ENCODE results near the gene MUC13. TPM values are rescaled to one million over a fixed set of nuclear protein-coding genes. Genes with fewer than 3 reads are reported as not detected.

The MUC13 gene
- total and polyA plus RNA-seq, 8 donors: under 0.01 to 16.5 (median 8.7) TPM

- H3K9me3 ChIP-seq: no peaks in the 10 kb centered on the region
- intact Hi-C loops (cut with DNase I; ENCODE audit: low total_unique reads): loop anchor here (10.0 kb wide), 1 partner anchor 508 kb away; no protein-coding TSS in a partner anchor
- H3K27ac ChIP-seq: no peak overlapping the region
- H3K4me3 ChIP-seq: no peak overlapping the region
- TF ChIP-seq POLR2AphosphoS5 (IDR thresholded peaks at IDR 0.05) (no peak), CTCF (IDR thresholded peaks at IDR 0.05) (no peak), POLR2A (IDR thresholded peaks at IDR 0.05) (no peak), EP300 (IDR thresholded peaks at IDR 0.05) (no peak)
- H3K36me3 ChIP-seq: no peaks in the 10 kb centered on the region
- no peak for DNase-seq
- peaks cover 0 to 17% (median 3%) of the 10 kb centered on the region in 4 donors for H3K4me1 ChIP-seq
- H3K27me3 ChIP-seq: no peaks in the 10 kb centered on the region
- 60 to 79% (median 71%) methylated on average over 4 of the region's 4 CpGs for WGBS, 5 donors
Measured at GRCh38 chr3:124926426-124927101, 8.0 kb downstream of the MUC13 start.

DNA sequence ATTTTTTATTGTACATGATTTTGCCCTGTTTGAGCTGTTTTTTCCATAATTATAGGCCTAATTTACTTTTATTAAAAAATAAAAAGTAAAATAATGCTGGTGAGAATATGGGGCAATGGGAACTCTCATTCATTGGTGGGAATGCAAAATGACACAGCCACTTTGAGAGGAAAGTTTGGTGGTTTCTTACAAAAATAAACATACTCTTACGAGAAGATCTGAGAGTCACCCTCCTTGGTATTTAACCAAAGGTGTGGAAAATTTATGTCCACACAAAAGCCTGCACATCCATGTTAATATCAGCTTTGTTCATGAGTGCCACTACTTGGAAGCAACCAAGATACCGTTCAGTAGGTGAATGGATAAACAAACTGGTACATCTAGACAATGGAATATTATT, 9.8 kb downstream of the MUC13 start:
- no peaks in the 10 kb centered on the region for H3K9me3 ChIP-seq
- H3K27me3 ChIP-seq: no peaks in the 10 kb centered on the region
- H3K4me3 ChIP-seq: no peak overlapping the region
- intact Hi-C loops (cut with DNase I; ENCODE audit: low total_unique reads): loop anchor here (10.0 kb wide), 1 partner anchor 510 kb away; no protein-coding TSS in a partner anchor
- 83 to 91% (median 88%) methylated on average over 2 of the region's 2 CpGs for WGBS, 5 donors
- TF ChIP-seq POLR2A (IDR thresholded peaks at IDR 0.05) (no peak), POLR2AphosphoS5 (IDR thresholded peaks at IDR 0.05) (no peak)
- H3K27ac ChIP-seq: no peak overlapping the region
- no peak for DNase-seq
- peaks cover 0 to 8% (median 0%) of the 10 kb centered on the region in 4 donors for H3K36me3 ChIP-seq
- peaks cover 0 to 15% (median 3%) of the 10 kb centered on the region in 4 donors for H3K4me1 ChIP-seq

GRCh38 chr3:124923833-124924232, 10.7 kb downstream of the MUC13 start:
- intact Hi-C loops (cut with DNase I; ENCODE audit: low total_unique reads): loop anchor here (10.0 kb wide), 1 partner anchor 511 kb away; no protein-coding TSS in a partner anchor
- H3K4me3 ChIP-seq: no peak overlapping the region
- H3K36me3 ChIP-seq: peaks cover 0 to 8% (median 0%) of the 10 kb centered on the region in 4 donors
- no peak for TF ChIP-seq POLR2AphosphoS5 (IDR thresholded peaks at IDR 0.05)
- no peak for TF ChIP-seq EP300 (IDR thresholded peaks at IDR 0.05)
- TF ChIP-seq POLR2A (IDR thresholded peaks at IDR 0.05): no peak
- no peak for TF ChIP-seq CTCF (IDR thresholded peaks at IDR 0.05)
- DNase-seq: no peak
- no peaks in the 10 kb centered on the region for H3K9me3 ChIP-seq
- no peak overlapping the region for H3K27ac ChIP-seq
- no peaks in the 10 kb centered on the region for H3K27me3 ChIP-seq
- peaks cover 0 to 6% (median 3%) of the 10 kb centered on the region in 4 donors for H3K4me1 ChIP-seq

DNA sequence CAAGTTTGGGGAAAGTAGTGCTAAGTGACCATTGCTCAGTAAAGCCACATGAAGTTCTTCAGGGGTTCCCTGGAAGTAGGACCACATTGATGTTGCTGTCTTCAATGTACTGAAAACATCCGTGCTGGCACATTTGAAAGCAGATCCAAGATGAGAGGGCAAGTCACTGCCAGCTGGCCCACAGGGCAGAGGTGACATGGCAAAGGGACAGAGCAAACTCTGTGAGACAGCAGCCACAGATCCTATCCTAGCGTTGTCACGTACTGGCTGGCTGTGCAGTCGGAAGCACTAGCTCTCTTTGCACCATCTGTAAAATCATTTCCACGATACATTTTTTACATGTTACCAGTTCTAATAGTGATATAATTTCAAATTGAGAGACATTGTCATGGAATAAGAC, 13.8 kb downstream of the MUC13 start:
- Histone ChIP-seq H3K9me3 (no peaks in the 10 kb centered on the region), H3K4me3 (no peak overlapping the region), H3K27ac (no peak overlapping the region), H3K36me3 (peaks cover 0 to 8% (median 0%) of the 10 kb centered on the region in 4 donors), H3K27me3 (no peaks in the 10 kb centered on the region), H3K4me1 (no peaks in the 10 kb centered on the region)
- intact Hi-C loops (cut with DNase I; ENCODE audit: low total_unique reads): loop anchor here (10.0 kb wide), 1 partner anchor 514 kb away; no protein-coding TSS in a partner anchor
- no peak for TF ChIP-seq POLR2A (IDR thresholded peaks at IDR 0.05)
- no peak for TF ChIP-seq CTCF (IDR thresholded peaks at IDR 0.05)
- TF ChIP-seq POLR2AphosphoS5 (IDR thresholded peaks at IDR 0.05): no peak
- no peak for TF ChIP-seq EP300 (IDR thresholded peaks at IDR 0.05)
- no peak for DNase-seq
- 85 to 94% (median 90%) methylated on average over 5 of the region's 5 CpGs for WGBS, 5 donors

DNA sequence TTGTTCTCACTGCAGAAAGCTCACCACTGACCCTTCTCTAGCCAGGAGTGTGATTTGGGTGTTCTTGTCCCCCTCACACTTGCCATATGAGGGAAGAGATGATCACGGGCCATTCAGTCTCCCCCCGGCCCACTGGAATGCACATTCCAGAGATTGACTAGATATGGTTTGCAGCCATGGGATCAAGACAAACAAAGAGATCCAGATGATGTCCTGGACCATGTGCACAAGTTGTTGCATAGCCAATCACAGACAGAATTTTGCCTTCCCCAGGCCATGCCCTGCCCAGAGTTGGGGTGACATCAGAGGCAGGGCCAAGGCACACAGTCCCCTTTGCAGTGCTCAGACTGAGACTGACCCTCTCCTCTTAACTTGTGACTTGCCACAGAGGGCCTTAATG, 14.8 kb downstream of the MUC13 start:
- DNase-seq: no peak
- no peak for TF ChIP-seq CTCF (IDR thresholded peaks at IDR 0.05)
- no peak for TF ChIP-seq POLR2A (IDR thresholded peaks at IDR 0.05)
- no peak for TF ChIP-seq EP300 (IDR thresholded peaks at IDR 0.05)
- TF ChIP-seq POLR2AphosphoS5 (IDR thresholded peaks at IDR 0.05): no peak
- intact Hi-C loops (cut with DNase I; ENCODE audit: low total_unique reads): loop anchor here (10.0 kb wide), 1 partner anchor 515 kb away; no protein-coding TSS in a partner anchor
- Histone ChIP-seq H3K27me3 (no peaks in the 10 kb centered on the region), H3K27ac (no peak overlapping the region), H3K9me3 (no peaks in the 10 kb centered on the region), H3K4me1 (no peaks in the 10 kb centered on the region), H3K4me3 (no peak overlapping the region), H3K36me3 (peaks cover 0 to 8% (median 0%) of the 10 kb centered on the region in 4 donors)
- WGBS, 5 donors: 43 to 70% (median 52%) methylated on average over 2 of the region's 2 CpGs

Measured in stomach (tissue), 9 donors.